ENCODE data around the gene TRRAP.

TRRAP gene

DNA sequence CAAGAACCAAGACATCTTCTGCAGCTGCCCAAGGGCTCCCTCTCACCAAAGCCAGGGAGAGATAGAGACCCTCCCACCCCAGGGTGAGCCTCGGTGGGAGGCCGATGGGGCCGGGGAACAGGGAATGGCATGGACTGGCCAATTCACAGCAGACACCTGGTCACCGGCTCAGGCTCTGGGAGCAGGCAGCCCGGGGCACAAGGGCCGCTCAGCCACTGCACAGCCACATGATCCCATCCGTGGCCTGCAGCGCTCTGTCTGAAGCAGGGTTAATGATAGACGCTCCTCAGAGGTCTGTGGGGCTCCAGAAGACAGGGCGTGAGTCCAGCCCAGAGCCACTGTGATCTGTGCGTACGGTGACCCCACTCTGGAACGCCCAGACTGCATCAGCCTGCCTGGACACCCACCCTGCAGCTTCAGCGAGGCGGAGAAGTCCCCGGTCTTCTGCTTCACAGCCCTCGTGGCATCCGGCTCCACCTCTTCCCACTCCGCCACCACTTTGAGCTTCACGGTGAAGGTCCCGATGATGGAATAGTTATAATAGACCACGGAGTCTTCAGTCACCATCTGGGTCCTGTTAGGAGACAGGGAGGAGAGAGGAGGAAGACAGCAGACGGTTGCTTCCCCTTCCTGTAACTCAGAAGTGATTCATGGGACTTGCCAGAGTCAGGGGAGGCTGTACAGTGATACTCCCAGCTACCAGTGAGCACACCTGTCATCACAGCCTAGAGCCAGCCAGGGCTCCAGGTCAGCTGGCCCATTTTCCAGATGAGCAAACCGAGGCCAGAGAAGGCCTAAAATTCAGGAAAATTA, 22.5 kb upstream of the TRRAP start:
- H3K4me3 ChIP-seq (ENCODE audit: low read depth, low read length): no peak overlapping the region
- DNase-seq (ENCODE audit: low read depth): peak; percentile 34
- TF ChIP-seq, protein P1, sequence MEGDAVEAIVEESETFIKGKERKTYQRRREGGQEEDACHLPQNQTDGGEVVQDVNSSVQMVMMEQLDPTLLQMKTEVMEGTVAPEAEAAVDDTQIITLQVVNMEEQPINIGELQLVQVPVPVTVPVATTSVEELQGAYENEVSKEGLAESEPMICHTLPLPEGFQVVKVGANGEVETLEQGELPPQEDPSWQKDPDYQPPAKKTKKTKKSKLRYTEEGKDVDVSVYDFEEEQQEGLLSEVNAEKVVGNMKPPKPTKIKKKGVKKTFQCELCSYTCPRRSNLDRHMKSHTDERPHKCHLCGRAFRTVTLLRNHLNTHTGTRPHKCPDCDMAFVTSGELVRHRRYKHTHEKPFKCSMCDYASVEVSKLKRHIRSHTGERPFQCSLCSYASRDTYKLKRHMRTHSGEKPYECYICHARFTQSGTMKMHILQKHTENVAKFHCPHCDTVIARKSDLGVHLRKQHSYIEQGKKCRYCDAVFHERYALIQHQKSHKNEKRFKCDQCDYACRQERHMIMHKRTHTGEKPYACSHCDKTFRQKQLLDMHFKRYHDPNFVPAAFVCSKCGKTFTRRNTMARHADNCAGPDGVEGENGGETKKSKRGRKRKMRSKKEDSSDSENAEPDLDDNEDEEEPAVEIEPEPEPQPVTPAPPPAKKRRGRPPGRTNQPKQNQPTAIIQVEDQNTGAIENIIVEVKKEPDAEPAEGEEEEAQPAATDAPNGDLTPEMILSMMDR (conservative IDR thresholded peaks at IDR 0.05; ENCODE audit: low read depth, low read length): no peak

DNA sequence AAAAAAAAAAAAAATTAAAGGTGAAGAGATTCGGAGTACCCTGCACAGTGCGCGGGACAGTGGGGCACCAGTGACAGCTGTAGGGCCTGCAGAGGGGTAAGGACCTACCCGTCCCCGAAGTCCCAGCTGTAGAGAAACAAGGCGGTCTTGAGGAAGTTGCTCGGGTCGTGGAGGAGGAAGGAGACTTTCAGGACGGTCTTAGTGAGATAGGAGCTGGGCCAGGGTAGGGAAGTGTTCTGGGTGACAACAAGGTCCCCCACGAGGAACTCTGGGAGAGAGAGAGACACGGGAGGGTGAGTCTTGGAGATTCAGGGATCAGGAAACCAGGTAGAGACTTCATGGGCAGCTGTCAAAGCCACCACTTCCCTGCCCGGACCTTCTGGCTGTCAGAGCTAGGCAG, 18.3 kb upstream of the TRRAP start:
- no peak for DNase-seq (ENCODE audit: low read depth)
- TF ChIP-seq, protein P1 (conservative IDR thresholded peaks at IDR 0.05; ENCODE audit: low read depth, low read length): no peak
- H3K4me3 ChIP-seq (ENCODE audit: low read depth, low read length): no peak overlapping the region

DNA sequence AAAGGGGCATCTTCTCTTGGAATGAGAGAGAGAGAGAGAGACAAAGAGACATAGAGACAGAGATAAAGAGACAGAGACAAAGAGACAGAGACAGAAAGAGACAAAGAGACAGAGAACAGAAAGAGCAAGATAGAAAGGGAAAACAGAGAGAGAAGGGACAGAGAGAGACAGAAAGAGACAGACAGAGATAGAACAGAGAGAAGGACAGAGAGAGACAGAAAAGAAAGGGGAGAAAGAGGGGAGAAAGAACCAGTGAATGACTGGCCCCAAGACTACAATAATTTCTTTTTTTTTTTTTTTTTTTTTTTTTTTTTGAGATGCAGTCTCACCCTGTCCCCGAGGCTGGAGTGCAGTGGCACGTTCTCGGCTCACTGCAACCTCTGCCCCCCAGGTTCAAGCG, 16.1 kb upstream of the TRRAP start:
- no peak overlapping the region for H3K4me3 ChIP-seq (ENCODE audit: low read depth, low read length)
- no peak for DNase-seq (ENCODE audit: low read depth)
- TF ChIP-seq, protein P1 (conservative IDR thresholded peaks at IDR 0.05; ENCODE audit: low read depth, low read length): no peak

DNA sequence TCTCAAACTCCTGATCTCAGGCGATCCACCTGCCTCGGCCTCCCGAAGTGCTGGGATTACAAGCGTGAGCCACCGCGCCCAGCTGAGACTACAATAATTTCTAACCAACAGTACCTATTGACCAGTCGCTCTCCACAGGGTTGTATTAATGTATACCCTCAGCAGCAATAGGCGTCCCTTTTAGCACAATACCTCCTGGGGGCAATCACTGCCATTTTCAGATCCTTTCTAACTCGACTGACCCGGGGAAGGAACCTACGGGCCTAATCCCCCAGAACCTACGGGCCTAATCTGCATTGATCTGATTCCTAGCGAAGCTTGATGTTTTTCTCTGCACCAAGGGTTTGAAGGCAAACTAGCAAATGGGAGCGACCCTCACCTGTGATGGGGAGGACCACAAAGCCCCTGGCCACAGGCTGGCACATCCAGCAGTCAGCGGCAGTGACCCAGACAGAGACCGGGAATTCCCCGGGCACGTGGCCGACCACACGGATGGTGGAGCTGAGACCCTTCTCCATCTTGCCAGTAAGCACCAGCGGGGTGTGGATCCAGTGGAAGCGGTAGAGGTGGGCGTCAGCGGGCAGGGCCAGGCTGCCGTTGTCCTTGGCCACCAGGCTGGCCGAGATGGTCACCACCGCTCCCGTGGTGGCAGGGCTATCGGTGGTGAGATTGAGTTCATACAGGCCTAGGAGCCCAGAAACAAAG, 15.5 kb upstream of the TRRAP start:
- no peak for DNase-seq (ENCODE audit: low read depth)
- TF ChIP-seq, protein P1 (conservative IDR thresholded peaks at IDR 0.05; ENCODE audit: low read depth, low read length): no peak
- no peak overlapping the region for H3K4me3 ChIP-seq (ENCODE audit: low read depth, low read length)

DNA sequence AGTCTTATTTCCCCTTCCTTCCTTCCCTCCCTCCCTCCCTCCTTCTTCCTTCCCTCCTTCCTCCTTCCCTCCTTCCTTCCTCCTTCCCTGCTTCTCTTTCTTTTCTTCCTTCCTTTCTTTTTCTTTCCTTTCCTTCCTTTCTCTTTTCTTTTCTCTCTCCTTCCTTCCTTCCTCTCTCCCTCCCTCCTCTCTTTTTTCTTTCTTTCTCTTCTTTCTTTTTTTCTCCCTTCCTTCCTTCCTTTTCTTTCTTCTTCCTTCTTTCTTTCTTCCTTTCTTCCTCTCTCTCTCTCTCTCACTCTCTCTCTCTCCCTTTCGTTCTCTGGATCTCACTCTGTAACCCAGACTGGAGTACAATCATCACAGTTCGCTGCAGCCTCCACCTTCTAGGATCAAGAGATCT, 14.7 kb upstream of the TRRAP start:
- H3K4me3 ChIP-seq (ENCODE audit: low read depth, low read length): no peak overlapping the region
- TF ChIP-seq, protein P1 (conservative IDR thresholded peaks at IDR 0.05; ENCODE audit: low read depth, low read length): no peak
- no peak for DNase-seq (ENCODE audit: low read depth)

DNA sequence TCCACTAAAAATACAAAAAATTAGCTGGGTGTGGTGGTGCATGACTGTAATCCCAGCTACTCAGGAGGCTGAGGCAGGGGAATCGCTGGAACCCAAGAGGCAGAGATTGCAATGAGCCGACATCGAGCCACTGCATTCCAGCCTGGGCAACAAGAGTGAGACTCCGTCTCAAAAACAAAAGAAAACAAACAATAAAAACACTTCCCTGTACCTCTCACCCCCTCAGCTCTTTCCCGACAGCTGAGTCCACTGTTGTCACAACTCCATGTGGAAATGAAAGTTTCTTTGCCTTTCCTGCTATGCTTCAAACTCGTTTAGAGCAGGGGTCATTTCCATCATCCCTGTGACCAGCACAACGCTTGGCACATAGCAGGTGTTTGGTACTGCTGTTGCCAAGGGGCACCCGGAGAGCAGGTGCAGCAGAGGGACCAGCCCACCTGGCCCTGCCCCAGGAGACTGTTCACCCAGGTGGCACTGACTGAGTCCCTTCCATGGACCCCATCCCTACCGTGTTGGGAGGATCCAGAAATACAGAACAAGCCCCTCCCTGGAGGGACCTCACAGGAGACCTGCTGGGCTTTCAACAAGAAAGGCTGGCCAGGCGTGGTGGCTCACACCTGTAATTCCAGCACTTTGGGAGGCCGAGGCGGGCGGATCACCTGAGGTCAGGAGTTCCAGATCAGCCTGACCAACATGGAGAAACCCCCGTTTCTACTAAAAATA, 13.4 kb upstream of the TRRAP start:
- peak; percentile 18 for DNase-seq (ENCODE audit: low read depth)
- TF ChIP-seq, protein P1 (conservative IDR thresholded peaks at IDR 0.05; ENCODE audit: low read depth, low read length): no peak
- H3K4me3 ChIP-seq (ENCODE audit: low read depth, low read length): no peak overlapping the region

Data from choroid plexus epithelial cell (primary cell).